HepG2 (cell line): ENCODE results near the gene WFDC1. TPM values are rescaled to one million over a fixed set of nuclear protein-coding genes. Genes with fewer than 3 reads are reported as not detected.

Experiments used
- ATAC-seq: fragments of 200-7000 bp; cut with Tn5 transposase; 3 replicates; pipeline ENCODE4 v1.9.1; 2020; ENCODE audit warnings: mild to moderate bottlenecking, moderate library complexity
- BruUV-seq: library from RNA; stranded (reverse); fragments of 400-500 nt; replicated peaks from 2 replicates; lab custom pipeline; 2021; lab: Mats Ljungman, UMichigan
- CTCF ChIA-PET: fragments of 300-600 bp; formaldehyde crosslinking; extraction: SDS; loops from one replicate; lab custom pipeline; 2021; ENCODE audit warnings: low total read pairs, inconsistent platforms, low intra/inter-chr PET ratio; lab: Yijun Ruan, JAX
- POLR2A ChIA-PET: fragments of 350-600 bp; sonication (Branson Sonifier 250); formaldehyde crosslinking; loops from one replicate; lab custom pipeline; 2020; ENCODE audit warnings: antibody characterized with exemption, inconsistent platforms; lab: Yijun Ruan, JAX
- DNase-seq: peaks from one replicate; pipeline ENCODE4 v3.0.0-alpha.2; 2015; ENCODE audit warnings: low spot score
- FAIRE-seq: peaks from 3 replicates; lab custom pipeline; 2011; peaks lifted over from hg19 to GRCh38; lab: Jason Lieb, UNC
- H2AFZ ChIP-seq: one replicate; pipeline ENCODE4 v1.6.1; 2011; ENCODE audit warnings: low read length, inconsistent platforms
- H3K27ac ChIP-seq: fragments of 300-600 bp; 3 replicates; pipeline ENCODE4 v1.8.0; 2011; ENCODE audit warnings: mixed run types, mild to moderate bottlenecking, mixed read lengths, low read length, inconsistent platforms; ENCODE audit not compliant: insufficient read depth; ENCODE audit errors: extremely low read length
- H3K27me3 ChIP-seq, 2 experiments: fragments of 200-600 bp in 1 of 2; 2 replicates in 1 of 2; 3 replicates in 1 of 2; pipeline versions ENCODE4 v1.6.0 to v1.8.0; 2011; ENCODE audit warnings: low read length in 2 of 2, mild to moderate bottlenecking in 2 of 2, moderate library complexity in 2 of 2, inconsistent platforms in 1 of 2; ENCODE audit not compliant: insufficient read depth in 2 of 2, control insufficient read depth in 1 of 2
- H3K36me3 ChIP-seq, 2 experiments: fragments of 200-600 bp in 1 of 2; replicated peaks in 1 of 2; 2 replicates in 1 of 2; 3 replicates in 1 of 2; pipeline versions ENCODE4 v1.5.1 to v1.8.0; 2011; ENCODE audit warnings: low read length in 2 of 2, inconsistent platforms in 1 of 2; ENCODE audit not compliant: insufficient read depth in 2 of 2, control insufficient read depth in 1 of 2
- H3K4me1 ChIP-seq: 2 replicates; pipeline ENCODE4 v1.5.1; 2012; ENCODE audit warnings: low read length, inconsistent platforms; ENCODE audit not compliant: insufficient read depth
- H3K4me2 ChIP-seq: 2 replicates; pipeline ENCODE4 v1.6.0; 2011; ENCODE audit warnings: low read depth, low read length, inconsistent platforms
- H3K4me3 ChIP-seq, 3 experiments: fragments of 200-600 bp in 1 of 3; sonication (generic), shearing (Covaris generic) in 1 of 3; replicated peaks in 1 of 3; 2 replicates each; pipeline ENCODE4 v1.5.1; 2011 to 2016; ENCODE audit warnings: low read length in 3 of 3, inconsistent platforms in 2 of 3, low read depth in 2 of 3, mild to moderate bottlenecking in 2 of 3, control low read depth in 1 of 3, mixed read lengths in 1 of 3; ENCODE audit not compliant: insufficient read depth in 1 of 3
- H3K79me2 ChIP-seq: one replicate; pipeline ENCODE4 v1.6.1; 2011; ENCODE audit warnings: low read length, inconsistent platforms; ENCODE audit not compliant: insufficient read depth
- H3K9ac ChIP-seq: 2 replicates; pipeline ENCODE4 v1.6.0; 2011; ENCODE audit warnings: mild to moderate bottlenecking, low read depth, low read length, inconsistent platforms; ENCODE audit not compliant: insufficient read depth
- H3K9me3 ChIP-seq: 2 replicates; pipeline ENCODE4 v1.5.1; 2012; ENCODE audit warnings: mild to moderate bottlenecking, low read length
- H4K20me1 ChIP-seq: 2 replicates; pipeline ENCODE4 v1.6.0; 2011; ENCODE audit warnings: inconsistent platforms, mild to moderate bottlenecking, low read length, moderate library complexity; ENCODE audit not compliant: insufficient read depth
- DNMT3B ChIP-seq: conservative IDR thresholded peaks from 2 replicates; pipeline ENCODE4 v1.6.1; 2016; ENCODE audit warnings: missing biosample characterization, control low read depth
- GFI1 ChIP-seq: sonication (generic); formaldehyde crosslinking; IDR thresholded peaks from 2 replicates; pipeline ENCODE4 v1.5.0; 2020; ENCODE audit warnings: missing genetic modification reagents, mild to moderate bottlenecking, borderline replicate concordance
- HDAC2 ChIP-seq: sonication (generic); formaldehyde crosslinking; IDR thresholded peaks from 2 replicates; pipeline ENCODE4 v1.4.0; 2020; ENCODE audit warnings: missing genetic modification reagents
- KAT2B ChIP-seq: fragments of 150-350 bp; IDR thresholded peaks from 2 replicates; pipeline ENCODE4 v1.6.1; 2014; ENCODE audit warnings: low read depth, low read length, borderline replicate concordance
- KMT2A ChIP-seq: sonication (generic); formaldehyde crosslinking; IDR thresholded peaks from 2 replicates; pipeline ENCODE4 v1.4.0; 2020; ENCODE audit warnings: missing genetic modification reagents
- MAZ ChIP-seq, 2 experiments: sonication (generic) in 1 of 2; formaldehyde crosslinking in 1 of 2; IDR thresholded peaks; 2 replicates each; pipeline versions ENCODE4 v1.5.0 to v1.6.1; 2012 to 2020; ENCODE audit warnings: low read depth in 2 of 2, mild to moderate bottlenecking in 2 of 2, borderline replicate concordance in 1 of 2, improper control_type of control experiment in 1 of 2, low read length in 1 of 2, missing genetic modification reagents in 1 of 2, moderate library complexity in 1 of 2
- NFE2L2 ChIP-seq: fragments of 150-350 bp; IDR thresholded peaks from 2 replicates; pipeline ENCODE4 v1.6.1; 2014; ENCODE audit warnings: low read length
- NPAS2 ChIP-seq: sonication (generic); formaldehyde crosslinking; IDR thresholded peaks from 2 replicates; pipeline ENCODE4 v1.8.0; 2022; ENCODE audit warnings: mild to moderate bottlenecking, missing genetic modification reagents, borderline replicate concordance
- SRY ChIP-seq: sonication (generic); formaldehyde crosslinking; IDR thresholded peaks from 2 replicates; pipeline ENCODE4 v1.8.0; 2022; ENCODE audit warnings: mild to moderate bottlenecking, missing genetic modification reagents
- ZNF253 ChIP-seq: sonication (generic); formaldehyde crosslinking; IDR thresholded peaks from 2 replicates; pipeline ENCODE4 v1.8.0; 2022; ENCODE audit warnings: mild to moderate bottlenecking, missing genetic modification reagents, borderline replicate concordance
- ZNF557 ChIP-seq: sonication (generic); formaldehyde crosslinking; IDR thresholded peaks from 2 replicates; pipeline ENCODE4 v1.4.0; 2020; ENCODE audit warnings: missing genetic modification reagents
- ZNF567 ChIP-seq: sonication (generic); formaldehyde crosslinking; IDR thresholded peaks from 2 replicates; pipeline ENCODE4 v1.8.1; 2023; ENCODE audit warnings: mild to moderate bottlenecking, missing genetic modification reagents, borderline replicate concordance
- ZNF577 ChIP-seq: sonication (generic); formaldehyde crosslinking; IDR thresholded peaks from 2 replicates; pipeline ENCODE4 v1.4.0; 2020; ENCODE audit warnings: mild to moderate bottlenecking, low read depth, missing genetic modification reagents, borderline replicate concordance
- ZNF83 ChIP-seq: sonication (generic); formaldehyde crosslinking; IDR thresholded peaks from 2 replicates; pipeline ENCODE4 v1.4.0; 2020; ENCODE audit warnings: missing genetic modification reagents, mild to moderate bottlenecking, borderline replicate concordance
- ZNF850 ChIP-seq: sonication (generic); formaldehyde crosslinking; conservative IDR thresholded peaks from 2 replicates; pipeline ENCODE4 v1.9.0; 2021; ENCODE audit warnings: mild to moderate bottlenecking, missing genetic modification reagents
- WGBS: methylation state at CpG from one replicate; pipeline ENCODE4 v1.1.6; 2017; ENCODE audit warnings: low lambda C conversion rate; 5-methylcytosine and 5-hydroxymethylcytosine counted together
- in situ Hi-C: cut with HindIII; loops from 2 replicates; pipeline ENCODE4 v1.10.0; 2017; ENCODE audit warnings: low pct_unique_long_range_greater_than_20kb; ENCODE audit not compliant: extremely low pct_ligation_motif_present
- intact Hi-C: fragments of 100-400 bp; cut with micrococcal nuclease; formaldehyde crosslinking; loops from one replicate; pipeline ENCODE4 v1.10.0; 2022; ENCODE audit not compliant: unreplicated experiment
- polyA plus RNA-seq, 8 experiments: library from polyadenylated mRNA; depleted of rRNA in 3 of 8; stranded (reverse) in 7 of 8; unstranded in 1 of 8; fragments of >200 nt; fragmentation: Illumina TruSeq in 4 of 8; extraction: Trizol in 4 of 8; gene quantifications; 2 replicates each; pipeline versions ENCODE4 v1.2.1 to v1.2.3, GENCODE V29; 2011 to 2016; ENCODE audit warnings: low read depth in 4 of 8, missing spikeins in 1 of 8, mixed read lengths in 1 of 8; ENCODE audit not compliant: insufficient read depth in 1 of 8
- total RNA-seq, 5 experiments: library from RNA; depleted of rRNA; stranded (reverse); fragments of >200 nt; fragmentation: Illumina TruSeq; extraction: Trizol; gene quantifications; 2 replicates each; pipeline ENCODE4 v1.2.3, GENCODE V29; 2016; ENCODE audit warnings: low read depth in 1 of 5
- TF ChIP-seq, protein P1 (sequence below): sonication (generic); formaldehyde crosslinking; IDR thresholded peaks from 2 replicates; pipeline ENCODE4 v1.4.0; 2020; ENCODE audit warnings: mild to moderate bottlenecking, low read depth, missing genetic modification reagents
- TF ChIP-seq, protein P2 (sequence below): sonication (generic); formaldehyde crosslinking; IDR thresholded peaks from 2 replicates; pipeline ENCODE4 v1.5.0; 2020; ENCODE audit warnings: mild to moderate bottlenecking, missing genetic modification reagents
- TF ChIP-seq, protein P3 (sequence below): sonication (generic); formaldehyde crosslinking; IDR thresholded peaks from 2 replicates; pipeline ENCODE4 v1.4.0; 2020; ENCODE audit warnings: low read depth, mild to moderate bottlenecking, missing genetic modification reagents
- TF ChIP-seq, protein P4 (sequence below): sonication (generic); formaldehyde crosslinking; IDR thresholded peaks from 2 replicates; pipeline ENCODE4 v1.5.0; 2020; ENCODE audit warnings: missing genetic modification reagents, mild to moderate bottlenecking, borderline replicate concordance

The WFDC1 gene
- total and polyA plus RNA-seq, 2 of the 13 experiments (the other 11 are each of a cell fraction or from before 2014, with no cell fraction given), result not detected

DNA sequence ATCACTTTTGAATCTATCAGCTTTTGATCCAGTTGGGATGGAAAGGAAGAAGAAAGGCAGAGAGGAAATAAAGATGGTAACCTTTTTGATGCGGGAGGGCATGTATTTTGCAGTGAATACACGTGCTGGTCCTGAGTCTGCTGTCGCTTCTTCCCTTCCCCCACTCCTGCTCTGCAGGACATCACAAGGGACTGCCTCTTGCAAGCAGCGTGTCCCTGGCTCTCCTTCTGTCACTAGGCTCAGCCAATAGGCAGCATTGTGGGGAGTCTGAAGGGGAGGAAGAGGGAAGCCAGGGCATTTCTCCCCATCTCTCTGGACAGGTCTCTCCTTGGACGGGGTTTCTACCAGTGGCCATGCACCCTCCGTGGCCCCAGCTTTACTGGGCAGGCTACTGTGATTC is 15.7 kb upstream of the WFDC1 start:
- Histone ChIP-seq H3K4me3 (no peak overlapping the region), H3K36me3 (no peaks in the 10 kb centered on the region), H3K9ac (no peak overlapping the region), H3K4me1 (peaks cover 5% of the 10 kb centered on the region), H3K4me2 (no peak overlapping the region), H3K79me2 (no peaks in the 10 kb centered on the region), H3K27ac (no peak overlapping the region), H4K20me1 (no peaks in the 10 kb centered on the region; the same call in 1 of the 2 replicates), H3K9me3 (no peaks in the 10 kb centered on the region), H2AFZ (no peak overlapping the region), H3K27me3 (peaks cover 2 to 56% of the 10 kb centered on the region in 2 experiments; a peak in 3 of 5 replicates)
- no TSS peak for BruUV-seq
- DNase-seq (no peak), FAIRE-seq (no peak), ATAC-seq (no peak)
- intact Hi-C loops (no loop called here), in situ Hi-C loops (loop anchor here (5.0 kb wide), 1 partner anchor 203 kb away; no protein-coding TSS in a partner anchor)
- CTCF ChIA-PET, result interaction anchor here (3.6 kb wide), 1 partner anchor 205 kb away, joined by 62 read pairs; no protein-coding TSS in a partner anchor
- WGBS, result 35% methylated on average over 6 of the region's 6 CpGs
- POLR2A ChIA-PET, result no interaction called here
- TF ChIP-seq NFE2L2, result no peak
- no peak for TF ChIP-seq MAZ (IDR thresholded peaks at IDR 0.05; ENCODE audit: borderline replicate concordance, low read depth, low read length)
- no peak for TF ChIP-seq MAZ (CRISPR knock-in tag; IDR thresholded peaks at IDR 0.05; ENCODE audit: low read depth)
- no peak for TF ChIP-seq ZNF253 (CRISPR knock-in tag)
- TF ChIP-seq HDAC2 (CRISPR knock-in tag), result no peak
- no peak for TF ChIP-seq ZNF567 (CRISPR knock-in tag)
- TF ChIP-seq, protein P1, sequence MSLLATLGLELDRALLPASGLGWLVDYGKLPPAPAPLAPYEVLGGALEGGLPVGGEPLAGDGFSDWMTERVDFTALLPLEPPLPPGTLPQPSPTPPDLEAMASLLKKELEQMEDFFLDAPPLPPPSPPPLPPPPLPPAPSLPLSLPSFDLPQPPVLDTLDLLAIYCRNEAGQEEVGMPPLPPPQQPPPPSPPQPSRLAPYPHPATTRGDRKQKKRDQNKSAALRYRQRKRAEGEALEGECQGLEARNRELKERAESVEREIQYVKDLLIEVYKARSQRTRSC (CRISPR knock-in tag), result no peak
- no peak for TF ChIP-seq ZNF557 (CRISPR knock-in tag)
- TF ChIP-seq, protein P2, sequence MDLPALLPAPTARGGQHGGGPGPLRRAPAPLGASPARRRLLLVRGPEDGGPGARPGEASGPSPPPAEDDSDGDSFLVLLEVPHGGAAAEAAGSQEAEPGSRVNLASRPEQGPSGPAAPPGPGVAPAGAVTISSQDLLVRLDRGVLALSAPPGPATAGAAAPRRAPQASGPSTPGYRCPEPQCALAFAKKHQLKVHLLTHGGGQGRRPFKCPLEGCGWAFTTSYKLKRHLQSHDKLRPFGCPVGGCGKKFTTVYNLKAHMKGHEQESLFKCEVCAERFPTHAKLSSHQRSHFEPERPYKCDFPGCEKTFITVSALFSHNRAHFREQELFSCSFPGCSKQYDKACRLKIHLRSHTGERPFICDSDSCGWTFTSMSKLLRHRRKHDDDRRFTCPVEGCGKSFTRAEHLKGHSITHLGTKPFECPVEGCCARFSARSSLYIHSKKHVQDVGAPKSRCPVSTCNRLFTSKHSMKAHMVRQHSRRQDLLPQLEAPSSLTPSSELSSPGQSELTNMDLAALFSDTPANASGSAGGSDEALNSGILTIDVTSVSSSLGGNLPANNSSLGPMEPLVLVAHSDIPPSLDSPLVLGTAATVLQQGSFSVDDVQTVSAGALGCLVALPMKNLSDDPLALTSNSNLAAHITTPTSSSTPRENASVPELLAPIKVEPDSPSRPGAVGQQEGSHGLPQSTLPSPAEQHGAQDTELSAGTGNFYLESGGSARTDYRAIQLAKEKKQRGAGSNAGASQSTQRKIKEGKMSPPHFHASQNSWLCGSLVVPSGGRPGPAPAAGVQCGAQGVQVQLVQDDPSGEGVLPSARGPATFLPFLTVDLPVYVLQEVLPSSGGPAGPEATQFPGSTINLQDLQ (CRISPR knock-in tag), result no peak
- TF ChIP-seq, protein P3, sequence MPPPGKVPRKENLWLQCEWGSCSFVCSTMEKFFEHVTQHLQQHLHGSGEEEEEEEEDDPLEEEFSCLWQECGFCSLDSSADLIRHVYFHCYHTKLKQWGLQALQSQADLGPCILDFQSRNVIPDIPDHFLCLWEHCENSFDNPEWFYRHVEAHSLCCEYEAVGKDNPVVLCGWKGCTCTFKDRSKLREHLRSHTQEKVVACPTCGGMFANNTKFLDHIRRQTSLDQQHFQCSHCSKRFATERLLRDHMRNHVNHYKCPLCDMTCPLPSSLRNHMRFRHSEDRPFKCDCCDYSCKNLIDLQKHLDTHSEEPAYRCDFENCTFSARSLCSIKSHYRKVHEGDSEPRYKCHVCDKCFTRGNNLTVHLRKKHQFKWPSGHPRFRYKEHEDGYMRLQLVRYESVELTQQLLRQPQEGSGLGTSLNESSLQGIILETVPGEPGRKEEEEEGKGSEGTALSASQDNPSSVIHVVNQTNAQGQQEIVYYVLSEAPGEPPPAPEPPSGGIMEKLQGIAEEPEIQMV (CRISPR knock-in tag), result no peak
- TF ChIP-seq KAT2B, result no peak
- TF ChIP-seq GFI1 (CRISPR knock-in tag), result no peak
- no peak for TF ChIP-seq ZNF577 (CRISPR knock-in tag)
- TF ChIP-seq KMT2A (CRISPR knock-in tag), result no peak
- no peak for TF ChIP-seq ZNF850 (CRISPR knock-in tag)
- TF ChIP-seq, protein P4, sequence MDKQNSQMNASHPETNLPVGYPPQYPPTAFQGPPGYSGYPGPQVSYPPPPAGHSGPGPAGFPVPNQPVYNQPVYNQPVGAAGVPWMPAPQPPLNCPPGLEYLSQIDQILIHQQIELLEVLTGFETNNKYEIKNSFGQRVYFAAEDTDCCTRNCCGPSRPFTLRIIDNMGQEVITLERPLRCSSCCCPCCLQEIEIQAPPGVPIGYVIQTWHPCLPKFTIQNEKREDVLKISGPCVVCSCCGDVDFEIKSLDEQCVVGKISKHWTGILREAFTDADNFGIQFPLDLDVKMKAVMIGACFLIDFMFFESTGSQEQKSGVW, result no peak
- no peak for TF ChIP-seq NPAS2 (CRISPR knock-in tag)
- no peak for TF ChIP-seq ZNF83 (CRISPR knock-in tag)
- no peak for TF ChIP-seq DNMT3B (CRISPR knock-in tag)
- no peak for TF ChIP-seq SRY (CRISPR knock-in tag)
